HG03342 (cell line): ENCODE measurements around the gene RASAL3.
"Not testable (repeated sequence)": the region's sequence is repeated elsewhere in the genome, so short reads cannot be mapped to it uniquely, and the experiment has no call there.

ENCODE experiments used
- ATAC-seq: cut with Tn5 transposase; IDR thresholded peaks from one replicate; pipeline ENCODE4 v1.9.1; 2021; ENCODE audit warnings: mild to moderate bottlenecking, moderate library complexity; ENCODE audit not compliant: unreplicated experiment

The RASAL3 gene

DNA sequence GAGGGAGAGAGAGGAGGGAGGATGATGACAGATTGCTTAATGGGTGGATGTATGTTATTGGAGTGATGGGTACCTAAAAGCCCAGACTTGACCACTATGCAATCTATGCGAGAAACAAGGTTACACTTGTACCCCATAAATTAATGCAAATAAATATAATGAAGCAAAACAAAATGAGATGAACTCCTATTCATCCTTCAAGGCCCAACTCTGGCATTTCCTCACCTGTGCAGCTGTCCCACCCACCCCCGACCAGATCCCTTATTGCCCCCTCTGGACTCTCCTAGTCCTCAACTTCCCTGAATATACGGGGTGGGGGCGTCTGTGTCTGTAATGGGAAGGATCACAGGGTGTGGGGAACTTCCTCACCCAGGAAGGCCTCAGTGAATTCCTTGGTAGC lies 10.8 kb upstream of the RASAL3 start:
- no peak for ATAC-seq

DNA sequence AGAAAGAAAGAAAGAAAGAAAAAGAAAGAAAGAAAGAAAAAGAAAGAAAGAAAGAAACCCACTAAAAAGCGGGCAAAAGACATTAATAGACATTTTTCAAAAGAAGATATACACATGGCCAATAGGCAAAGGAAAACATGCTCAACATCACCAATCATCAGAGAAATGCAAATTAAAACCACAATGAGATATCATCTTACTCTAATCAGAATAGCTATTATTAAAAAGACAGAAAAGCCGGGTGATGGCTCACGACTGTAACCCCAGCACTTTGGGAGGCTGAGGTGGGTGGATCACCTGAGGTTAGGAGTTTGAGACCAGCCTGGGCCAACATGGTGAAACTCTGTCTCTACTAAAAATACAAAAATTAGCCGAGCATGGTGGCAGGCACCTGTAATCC lies 9.5 kb upstream of the RASAL3 start:
- ATAC-seq: not testable (repeated sequence)

DNA sequence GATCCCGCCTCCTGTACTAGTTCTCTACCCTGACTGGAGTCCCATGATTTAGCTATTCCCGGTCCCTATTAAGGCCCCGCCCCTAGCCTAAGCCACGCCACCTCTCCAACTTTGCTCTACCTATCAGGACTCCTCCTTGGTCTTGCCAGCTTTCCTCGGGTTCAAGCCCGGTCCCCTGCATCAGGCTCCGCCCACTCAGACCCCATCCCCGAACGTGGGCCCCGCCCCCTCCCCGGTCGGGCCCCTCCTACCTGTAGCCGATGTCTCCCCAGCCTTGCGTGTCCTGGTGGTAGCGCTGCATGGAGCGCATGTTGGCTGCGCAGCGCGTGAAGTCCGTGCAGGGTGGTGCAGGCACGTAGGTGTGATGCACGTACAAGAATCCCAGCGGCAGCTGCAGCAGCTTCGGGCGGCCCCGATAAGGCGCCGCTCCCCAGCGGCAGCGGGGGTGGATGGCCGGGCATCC lies 7.3 kb upstream of the RASAL3 start:
- no peak for ATAC-seq

DNA sequence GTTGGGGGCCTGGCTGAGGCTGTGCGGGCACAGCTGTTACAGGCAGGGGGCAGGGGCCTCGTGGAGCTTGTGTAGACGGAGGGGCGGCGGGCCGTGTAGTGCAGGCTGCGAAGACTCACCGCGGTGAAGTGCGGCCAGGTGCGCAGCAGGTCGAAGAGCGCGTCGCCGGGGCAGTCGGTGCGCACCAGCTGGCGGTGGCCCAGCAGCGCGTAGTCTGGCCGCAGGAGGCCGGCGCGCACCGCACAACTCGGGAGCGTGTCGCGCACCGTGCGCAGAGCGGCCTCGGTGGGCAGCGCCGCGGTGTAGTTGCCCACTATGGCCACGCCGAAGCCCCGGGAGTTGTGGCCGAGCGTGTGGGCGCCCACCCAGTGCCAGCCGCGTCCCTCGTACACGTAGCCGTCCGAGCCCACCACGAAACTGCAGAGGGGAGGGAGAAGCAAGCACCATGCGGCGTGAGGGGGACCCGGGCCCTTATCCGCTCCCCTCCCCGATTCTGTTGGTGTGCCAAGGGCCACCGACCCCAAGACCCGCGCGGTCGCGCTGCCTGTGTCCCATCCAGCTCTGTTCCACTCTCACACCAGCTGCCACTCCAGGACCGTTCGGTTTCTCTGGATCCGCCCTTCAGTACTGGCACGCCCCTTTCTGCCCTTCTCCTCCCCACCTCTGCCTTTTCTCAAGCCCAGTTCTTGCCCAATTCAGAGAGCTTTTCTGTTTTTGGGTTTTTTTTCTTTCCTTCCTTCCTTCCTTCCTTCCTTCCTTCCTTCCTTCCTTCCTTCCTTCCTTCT lies 5.4 kb upstream of the RASAL3 start:
- ATAC-seq: no peak

DNA sequence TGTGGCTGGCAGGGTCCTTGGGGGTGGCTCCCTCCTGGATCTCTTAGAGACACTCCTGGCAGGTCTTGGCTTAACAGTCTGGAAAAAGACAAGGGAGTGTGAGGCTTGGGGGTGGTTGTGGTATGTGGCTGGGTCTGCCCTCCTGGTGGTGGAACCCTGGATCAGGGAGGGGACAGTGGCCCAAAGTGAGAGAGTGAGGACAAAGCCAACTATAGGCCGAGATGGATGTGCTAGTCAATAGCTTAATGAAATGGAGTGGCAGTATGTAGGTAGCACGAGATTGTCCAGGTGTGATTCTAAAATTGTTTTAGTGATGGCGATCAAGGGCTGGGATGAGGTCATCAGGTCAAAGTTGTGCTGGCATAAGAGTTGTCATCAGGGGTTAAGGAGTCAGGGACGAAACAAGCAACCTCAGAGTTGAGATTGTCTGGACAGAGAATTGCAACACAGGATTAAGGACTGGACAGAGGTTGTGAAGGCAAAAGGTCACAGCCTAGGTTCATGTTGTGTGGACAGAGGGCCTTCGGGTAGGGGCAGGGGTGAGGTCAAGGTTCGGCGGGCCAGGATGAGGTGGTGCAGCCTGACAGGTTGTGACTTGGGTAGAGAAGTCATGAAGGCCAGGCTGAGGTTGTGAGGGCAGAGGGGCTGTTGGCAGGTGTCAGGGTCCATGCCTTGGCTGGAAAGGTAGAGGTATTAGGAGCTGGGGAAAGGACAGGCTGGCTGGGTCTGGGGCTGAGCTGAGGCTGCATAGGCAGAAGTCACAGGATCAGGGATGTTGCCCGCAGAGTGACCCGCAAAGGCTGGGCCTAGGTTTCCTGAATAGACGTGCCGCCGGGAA lies 4.5 kb upstream of the RASAL3 start:
- ATAC-seq: no peak

DNA sequence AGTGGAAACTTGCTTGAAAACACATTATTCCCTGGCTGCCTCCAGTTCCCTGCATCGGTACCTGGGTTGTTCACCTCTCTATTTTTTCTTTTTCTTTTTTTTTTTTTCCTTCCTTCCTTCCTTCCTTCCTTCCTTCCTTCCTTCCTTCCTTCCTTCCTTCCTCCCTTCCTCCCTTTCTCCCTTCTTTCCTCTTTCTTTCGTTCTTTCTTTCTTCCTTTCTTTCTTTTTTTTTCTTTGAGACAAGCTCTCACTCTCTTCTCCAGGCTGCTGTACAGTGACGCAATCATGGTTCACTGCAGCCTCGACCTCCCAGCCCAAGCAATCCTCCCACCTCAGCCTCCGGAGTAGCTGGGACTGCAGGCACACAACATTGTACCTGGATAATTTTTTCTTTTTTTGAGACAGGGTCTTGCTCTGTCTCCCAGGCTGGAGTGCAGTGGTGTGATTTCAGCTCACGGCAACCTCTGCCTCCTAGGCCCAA lies 3.4 kb upstream of the RASAL3 start:
- no peak for ATAC-seq

DNA sequence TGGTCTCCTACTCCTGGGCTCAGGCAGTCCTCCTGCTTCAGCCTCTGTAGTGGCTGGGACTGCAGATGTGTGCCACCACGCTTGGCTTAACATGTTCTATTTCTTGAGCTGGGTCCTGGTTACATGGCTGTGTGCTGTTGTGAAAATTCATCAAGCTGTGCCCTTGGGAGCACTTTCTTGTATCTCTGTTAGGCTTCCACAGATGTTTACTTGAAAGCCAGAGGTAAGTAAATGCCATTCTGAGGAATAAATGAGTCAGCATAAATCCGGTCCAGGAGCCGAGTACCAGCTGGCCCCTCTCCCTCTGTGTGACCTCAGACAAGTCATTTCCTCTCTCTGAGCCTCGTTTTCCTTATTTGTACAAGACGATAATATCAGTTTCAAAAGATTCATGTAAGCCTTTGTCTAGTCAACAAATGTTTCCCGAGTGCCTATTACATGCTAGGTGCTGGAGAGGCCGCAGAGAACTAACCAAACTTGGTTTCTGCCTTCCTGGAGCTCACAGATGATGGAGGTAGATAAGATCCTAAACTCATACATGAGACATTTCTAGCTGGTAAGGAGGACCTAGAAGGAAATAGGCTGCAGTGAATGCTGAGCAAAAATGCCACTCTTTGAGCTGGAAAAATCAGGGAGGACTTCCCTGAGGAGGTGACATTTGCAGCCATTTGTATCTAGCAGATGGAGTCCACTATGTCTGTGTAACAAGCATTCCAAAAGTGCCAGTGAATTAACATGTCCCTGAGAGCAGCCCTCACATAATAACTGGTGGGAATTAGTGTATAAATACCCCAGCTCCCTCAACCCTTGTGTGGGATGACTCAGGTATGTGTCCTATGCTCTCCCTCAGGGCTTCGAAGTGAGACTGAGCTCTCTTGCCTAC lies 2.7 kb upstream of the RASAL3 start:
- peak; percentile 50 for ATAC-seq

DNA sequence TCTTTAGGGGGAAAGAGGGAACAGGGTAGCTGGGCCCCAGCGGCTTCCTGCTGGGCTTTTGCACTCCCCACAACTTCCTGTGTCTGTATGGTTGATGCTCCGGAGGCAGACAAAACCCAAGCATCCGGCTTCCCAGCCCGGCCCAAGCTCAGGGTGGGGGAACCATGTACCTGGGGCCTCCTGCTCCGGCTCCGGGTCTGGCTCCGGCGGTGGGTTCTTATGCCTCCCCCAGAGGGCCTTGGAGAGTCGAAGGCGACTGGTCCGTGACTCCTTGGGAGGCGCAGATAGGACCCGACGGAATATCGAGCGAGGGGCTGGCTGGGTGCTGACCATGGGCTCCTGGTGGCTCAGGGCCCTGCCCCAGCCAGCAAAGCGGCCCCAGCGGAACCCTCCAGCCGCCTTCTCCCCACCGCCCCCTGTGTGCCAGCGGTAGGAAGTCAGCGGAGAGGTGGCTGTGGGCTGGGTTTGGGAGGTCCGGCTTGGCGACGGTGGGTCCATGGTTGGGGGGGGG lies 428 bp downstream of the RASAL3 start:
- ATAC-seq: no peak

DNA sequence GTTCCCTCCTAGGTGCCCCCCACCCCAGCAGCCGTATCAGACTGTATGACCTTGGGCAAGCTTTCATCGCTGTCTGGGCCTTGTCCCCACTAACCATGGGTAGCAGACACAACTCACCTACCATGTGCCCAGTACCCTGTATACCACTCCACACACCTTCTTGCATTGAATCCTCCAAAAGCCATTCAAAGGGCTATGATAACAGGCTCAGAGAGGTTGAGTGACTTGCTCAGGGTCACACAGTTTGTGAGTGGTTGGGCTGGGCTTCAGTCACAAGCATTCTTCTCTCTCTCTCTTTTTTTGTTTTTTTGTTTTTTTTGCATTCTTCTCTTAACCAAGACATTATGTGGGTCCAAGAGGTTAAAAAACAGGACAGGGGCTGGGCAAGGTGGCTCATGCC lies 2.6 kb downstream of the RASAL3 start:
- ATAC-seq: no peak

DNA sequence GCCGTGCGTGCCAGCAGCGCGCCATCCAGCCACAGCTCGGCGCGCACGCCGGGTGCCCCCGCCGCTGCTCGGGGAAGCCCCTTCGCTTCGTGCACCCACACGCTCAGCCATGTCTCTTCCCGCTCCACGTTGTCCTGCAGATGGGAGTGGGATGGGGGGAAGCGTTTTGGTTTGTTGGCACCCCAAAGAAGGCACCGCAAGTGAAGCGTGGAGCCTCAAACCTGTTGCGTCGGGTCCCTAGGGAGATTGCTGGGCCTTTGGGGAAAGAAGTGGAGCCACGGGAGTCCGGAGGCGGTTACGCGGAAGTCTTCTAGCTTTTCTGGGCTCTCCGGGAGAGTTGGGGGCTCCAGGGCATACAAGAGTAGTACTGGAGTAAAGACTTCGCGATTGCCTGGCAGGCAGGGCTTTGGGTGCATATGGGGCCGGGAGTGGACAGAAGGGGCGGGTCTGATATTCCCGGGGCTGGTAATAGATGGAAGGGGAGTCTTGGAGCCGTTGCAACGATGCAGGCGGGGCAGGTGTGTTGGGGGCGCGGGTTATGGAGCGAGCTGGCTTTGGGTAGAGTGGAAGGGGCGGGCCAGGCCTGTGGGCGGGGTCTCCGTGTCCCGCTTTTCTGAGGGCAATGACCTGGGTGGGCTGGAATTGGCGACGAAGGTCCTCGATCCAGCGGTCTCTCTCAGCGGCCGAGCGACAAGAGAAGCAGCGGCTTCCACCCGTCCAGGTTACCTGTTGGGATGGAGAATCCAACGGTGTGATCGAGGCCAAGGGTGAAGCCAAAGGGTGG lies 6.5 kb downstream of the RASAL3 start:
- no peak for ATAC-seq

DNA sequence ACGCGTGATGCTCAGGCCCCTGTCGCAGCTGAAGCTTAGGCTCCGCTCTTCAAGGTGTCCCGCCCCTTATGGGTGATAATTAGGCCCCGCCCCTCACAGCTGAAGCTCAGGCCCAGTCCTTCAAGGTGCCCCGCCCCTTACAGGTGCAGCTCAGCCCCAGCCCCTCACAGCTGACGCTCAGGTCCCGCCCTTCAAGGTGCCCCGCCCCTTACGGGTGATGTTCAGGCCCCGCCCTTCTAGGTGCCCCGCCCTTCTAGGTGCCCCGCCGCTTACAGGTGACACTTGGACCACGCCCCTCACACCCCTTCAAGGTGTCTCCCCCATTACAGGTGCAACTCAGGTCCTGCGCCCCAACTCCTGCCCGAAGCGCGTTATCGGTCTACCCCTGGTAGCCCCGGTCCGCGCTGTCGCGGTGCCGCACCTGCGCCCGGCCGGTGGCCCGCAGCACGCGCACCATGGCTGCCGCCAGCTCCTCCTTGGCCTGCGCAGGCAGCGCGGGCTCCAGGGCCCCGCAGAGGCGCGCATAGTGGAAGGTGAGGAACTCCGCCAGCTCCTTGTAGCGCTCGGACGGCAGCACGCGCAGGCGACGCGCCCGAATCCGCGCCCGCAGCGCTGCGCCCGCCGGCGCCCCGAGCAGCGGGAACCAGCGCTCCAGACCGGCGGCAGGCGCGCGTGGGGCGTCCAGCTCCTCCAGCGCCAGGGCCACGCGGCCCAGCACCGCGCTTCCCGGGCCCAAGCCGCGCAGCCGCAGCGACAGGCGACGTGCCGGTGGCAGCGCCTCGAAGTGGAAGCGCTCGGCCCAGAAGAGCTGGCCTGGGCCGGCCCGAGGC lies 7.3 kb downstream of the RASAL3 start:
- ATAC-seq: no peak

DNA sequence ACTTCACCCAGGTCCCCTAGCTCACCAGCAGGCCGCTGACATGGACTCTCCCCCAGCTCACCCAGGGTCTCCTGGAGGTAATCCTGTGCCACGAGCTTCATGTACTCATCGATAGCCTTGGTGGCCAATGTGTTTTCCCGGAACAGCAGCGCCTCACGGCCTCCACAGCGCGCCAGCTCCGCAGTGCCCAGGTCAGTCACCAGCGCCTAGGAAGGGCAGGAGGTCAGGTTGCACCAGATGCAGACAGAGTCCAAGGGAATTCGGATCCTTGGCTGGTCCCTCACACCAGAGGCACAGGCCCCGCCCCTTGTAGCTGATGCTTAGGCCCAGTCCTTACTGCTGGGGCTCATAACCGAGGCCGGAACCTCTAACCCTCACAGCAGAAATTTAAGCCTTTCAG lies 7.9 kb downstream of the RASAL3 start:
- ATAC-seq: no peak

DNA sequence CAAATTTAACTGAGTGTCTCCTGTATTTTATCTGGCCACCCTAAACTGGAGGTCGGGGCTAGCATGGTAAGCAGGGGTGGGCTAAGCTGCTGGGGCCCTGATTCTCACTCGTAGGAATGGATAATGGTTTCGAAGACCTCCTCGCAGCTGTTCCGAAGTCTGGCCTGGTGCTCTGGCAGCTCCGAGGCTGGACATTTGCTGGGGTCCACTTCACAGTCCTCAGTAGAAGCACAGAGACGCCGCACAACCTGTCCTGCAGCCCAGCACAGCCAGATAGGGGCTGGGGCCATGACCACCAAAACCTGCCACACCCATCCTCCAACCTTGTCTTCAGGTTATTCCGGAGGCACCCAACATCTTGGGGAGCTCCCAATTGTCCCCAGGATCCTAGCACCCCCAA lies 8.3 kb downstream of the RASAL3 start:
- ATAC-seq: no peak

DNA sequence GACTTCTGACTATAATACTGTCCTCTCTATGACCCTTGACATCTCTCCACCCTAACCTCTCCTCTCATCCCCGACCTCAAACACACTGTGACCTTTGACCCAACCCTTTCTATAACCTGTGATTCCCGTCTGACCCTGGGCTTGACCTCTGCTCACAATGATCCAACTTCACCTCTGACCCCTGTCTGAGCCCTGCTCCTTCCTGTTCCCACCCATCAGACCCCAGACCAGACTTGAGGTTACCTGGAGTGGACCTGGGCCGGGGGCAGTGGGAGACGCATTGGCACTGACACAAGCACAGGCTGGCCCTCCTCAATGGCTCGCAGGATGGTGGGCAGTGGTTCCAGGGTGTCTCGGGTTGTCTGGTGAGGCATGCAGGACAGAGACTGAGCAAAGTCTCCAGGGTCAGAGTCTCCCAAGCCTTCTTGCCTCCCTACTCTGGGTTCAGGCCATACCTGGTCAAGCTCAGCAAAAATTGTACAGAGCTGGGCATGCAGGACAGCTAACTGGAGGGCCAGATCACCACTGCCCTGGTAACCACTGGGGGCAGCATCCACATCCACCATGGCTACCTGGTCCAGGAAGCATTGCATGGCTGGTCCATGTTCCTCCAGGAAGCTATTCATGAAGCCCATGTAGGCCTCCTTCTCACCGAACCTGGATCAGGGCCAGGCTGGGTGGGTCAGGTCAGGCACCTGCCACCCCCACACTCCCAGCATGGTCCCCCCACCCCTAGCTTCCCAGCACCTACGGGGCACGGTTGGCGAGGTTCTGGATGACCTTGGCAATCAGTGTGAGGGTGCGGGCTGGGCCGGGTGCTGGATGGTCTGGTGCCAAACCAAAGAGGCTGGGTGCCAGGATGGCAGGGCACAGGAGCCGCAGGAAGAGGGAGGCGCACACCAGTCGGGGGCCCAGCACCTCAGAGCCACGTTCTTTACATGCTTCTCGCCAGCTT lies 10.2 kb downstream of the RASAL3 start:
- ATAC-seq: no peak

DNA sequence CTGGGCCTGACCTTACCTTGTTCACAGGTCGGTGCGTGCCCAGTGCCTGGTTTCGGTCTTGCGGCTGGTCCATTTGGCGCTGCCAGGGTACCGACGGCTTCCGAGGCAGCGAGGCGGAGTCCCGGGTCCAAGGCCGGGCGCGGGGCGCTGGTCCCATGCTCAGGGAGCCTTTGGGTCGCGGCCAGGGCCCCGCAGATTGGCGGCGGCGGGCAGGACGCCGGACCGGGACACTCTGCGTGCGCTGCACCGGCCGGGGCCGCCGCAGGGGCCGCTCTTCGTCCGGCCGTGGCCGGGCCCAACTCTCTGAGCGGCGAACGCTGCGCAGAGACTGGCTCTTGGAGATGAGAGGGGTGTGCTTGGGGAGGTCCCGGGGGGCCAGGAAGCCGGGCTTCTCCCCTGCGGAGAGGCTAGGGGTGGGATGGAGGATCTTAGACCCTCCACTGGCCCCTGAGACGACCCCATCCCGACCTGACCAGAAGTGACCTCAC lies 11.2 kb downstream of the RASAL3 start:
- ATAC-seq: no peak

DNA sequence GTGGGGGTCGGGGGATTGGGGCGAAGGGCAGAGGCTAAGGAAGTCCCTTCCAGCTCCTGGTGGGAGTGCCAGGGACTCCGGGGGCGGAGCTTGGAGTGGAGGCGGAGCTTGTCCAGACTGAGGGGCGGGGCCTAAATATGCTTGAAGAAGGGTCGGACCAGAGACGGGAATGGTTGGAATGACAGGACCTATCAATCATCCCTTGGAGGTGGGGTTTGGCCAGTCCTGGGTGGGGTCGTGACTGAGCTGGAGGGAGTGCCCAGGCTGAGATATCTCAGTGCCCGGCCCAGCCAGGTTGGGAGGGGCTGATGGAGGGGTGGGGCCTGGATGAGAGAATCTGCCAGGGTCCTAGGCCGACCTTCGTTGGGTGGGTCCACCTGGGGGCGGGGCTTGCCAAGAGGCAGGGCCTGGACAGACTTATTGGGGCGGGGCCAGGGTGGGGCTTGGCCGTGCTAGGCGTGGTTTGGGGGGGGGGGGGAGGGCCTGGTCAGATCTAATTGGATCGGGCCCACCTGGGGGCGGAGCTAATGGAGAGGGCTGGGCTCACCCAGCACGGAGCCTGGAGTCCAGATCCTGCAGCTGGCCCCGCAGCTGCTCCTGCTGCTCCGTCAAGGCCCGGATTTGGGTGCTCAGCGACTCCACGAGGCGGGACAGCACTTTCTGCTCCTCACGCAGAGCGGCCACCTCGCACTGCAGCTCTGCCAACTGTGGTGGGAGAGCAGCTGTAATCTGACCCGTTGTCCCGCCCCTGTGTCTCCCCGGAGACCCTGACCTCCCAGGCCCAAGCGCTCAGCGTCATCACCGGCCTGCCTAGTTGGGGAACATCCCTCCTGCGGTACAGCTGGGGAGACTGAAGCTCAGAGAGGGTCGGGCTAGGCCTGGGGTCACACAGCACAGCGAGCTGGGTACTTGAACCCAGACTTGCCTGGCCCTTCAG lies 12.0 kb downstream of the RASAL3 start:
- ATAC-seq: no peak

DNA sequence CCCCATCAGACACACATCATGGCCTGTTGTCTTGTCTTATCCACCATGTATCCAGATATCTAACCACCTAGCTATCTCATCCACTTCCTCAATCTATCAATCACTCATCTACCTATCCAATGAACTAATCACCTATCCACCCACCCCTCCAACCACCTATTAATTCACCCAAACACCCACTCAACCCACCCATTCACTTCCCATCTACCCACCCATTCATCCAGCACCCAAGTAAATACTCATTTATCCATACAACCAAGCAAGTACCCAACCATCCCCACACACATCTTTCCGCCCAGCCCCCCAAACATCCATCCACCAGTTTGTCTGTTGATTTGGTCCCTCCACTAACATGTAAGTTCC lies 13.8 kb downstream of the RASAL3 start:
- ATAC-seq: no peak
